NCI-H82 treated with DMSO at 0.1 percent for 48 hours (cell line): ENCODE measurements around the gene PLA2G4A.
A peak's percentile ranks its signal among the peaks of the same experiment; 100 is the strongest.

ENCODE experiments used
- DNase-seq: peaks from one replicate; lab custom pipeline; 2025; ENCODE audit not compliant: unreplicated experiment; lab: John Stamatoyannopoulos, UW

The PLA2G4A gene

DNA sequence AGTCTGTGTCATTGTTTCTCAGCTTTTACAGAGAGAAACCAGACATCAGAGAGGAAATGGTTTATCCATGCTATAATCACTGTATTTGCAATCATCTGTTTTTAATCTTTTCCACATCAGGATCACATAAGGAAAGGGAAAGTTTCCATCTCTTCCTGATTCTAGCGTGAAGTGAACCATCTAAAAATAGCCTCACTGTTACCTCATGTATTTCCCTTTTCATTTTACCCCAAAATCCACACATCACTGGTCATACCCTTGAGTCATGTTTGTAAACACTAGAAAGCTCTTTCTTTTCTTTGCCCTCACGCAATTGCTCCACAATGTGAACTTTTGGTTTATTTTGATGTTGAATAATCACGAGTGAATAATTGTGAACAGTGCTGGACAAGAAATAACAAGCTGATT lies 146.0 kb downstream of the PLA2G4A start:
- DNase-seq: no peak

DNA sequence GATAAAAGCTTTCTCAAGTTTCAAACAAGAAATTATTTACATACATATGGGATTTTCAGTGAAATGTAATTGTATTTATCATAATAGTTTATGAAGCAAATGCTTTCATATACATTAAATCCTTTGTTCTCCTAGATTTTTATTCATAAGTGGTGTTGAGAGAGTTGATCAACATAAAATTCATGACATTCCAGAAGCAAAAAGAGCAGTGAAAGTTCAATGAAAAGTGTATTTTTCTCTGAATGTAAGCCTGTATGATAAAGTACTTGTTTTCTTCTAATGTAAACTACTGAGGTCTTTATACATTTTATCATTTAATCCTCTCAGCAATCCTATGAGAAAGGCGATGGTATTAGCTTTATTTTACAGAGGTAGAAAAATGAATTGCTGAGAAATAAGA lies 146.5 kb downstream of the PLA2G4A start:
- no peak for DNase-seq

DNA sequence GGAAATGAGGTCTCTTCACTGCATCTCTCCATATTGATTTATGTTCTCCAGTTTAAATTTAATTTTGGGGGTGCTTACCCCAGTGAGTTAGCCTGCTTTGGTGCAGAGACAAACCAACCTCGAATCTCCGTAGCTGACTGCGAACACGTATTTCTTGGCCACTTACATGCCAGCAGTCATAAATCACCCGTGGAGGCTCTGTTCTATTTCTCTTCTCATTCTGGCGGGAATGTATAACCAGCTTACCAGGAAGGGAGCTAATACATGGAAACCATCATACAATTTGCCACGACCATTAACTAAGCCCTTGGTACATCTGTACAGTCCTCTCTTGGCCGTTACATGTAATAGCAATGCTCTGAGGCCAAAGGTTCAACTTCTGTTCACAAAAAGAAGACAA lies 148.0 kb downstream of the PLA2G4A start:
- no peak for DNase-seq

DNA sequence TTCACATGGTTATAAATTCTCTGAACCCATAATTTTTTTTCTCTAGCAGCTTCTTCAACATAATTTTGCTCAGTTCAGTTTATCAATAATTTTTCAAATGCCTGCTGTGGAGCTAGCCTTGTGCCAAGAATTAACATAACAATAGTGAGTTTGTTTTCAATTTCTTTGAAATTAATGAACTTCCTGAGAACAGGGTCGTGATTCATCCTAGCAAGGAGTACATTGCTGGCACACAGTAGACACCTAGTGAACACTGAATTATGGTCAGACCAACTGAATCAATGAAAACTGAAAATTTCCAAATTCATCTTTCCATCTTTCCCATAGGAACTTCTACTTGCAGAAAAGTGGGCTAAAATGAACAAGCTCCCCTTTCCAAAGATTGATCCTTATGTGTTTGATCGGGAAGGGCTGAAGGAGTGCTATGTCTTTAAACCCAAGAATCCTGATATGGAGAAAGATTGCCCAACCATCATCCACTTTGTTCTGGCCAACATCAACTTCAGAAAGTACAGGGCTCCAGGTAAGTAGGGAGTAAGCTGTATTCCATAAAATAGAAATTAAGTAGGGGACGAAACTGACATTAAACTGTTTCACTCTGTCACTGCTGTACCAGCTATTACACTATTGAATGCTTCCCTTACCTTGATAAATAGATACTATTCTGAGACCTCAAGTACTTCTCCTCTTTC lies 148.7 kb downstream of the PLA2G4A start:
- DNase-seq: no peak

DNA sequence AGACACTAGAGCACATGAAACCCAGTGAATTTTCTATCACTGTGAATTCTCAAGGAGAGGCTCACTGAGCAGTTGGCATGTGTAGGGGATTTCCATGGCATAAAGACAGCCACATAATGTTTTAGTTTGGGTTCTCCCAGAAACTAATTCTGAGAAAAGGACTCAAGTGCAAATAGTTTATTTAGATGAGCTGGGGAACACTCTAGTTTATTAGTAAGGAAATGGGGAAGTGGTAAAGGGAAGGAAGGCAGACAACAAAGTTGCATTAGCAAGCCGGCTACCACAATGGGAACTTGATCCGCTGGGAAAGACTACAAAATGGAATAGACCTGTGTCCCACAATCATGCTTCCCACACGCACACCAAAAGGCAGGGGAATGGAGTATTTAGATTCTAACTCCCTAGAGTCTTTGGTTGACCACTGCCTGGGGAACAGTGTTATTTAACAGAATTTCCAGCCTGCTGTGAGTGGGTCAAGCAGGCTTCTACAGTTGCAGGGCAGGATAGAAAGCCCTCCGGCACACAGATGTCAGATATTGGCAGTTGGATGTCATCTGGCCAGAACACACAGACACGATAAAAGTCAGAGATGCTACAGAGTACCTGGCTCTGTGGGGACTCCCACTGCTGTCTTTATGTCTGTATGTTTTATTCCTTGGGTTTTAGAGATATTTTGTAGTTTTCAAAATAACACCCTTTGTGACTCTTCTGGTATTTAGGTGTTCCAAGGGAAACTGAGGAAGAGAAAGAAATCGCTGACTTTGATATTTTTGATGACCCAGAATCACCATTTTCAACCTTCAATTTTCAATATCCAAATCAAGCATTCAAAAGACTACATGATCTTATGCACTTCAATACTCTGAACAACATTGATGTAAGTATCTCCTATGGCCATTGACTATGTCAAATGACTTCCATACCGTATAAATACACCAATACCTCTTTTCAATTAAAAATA lies 150.1 kb downstream of the PLA2G4A start:
- DNase-seq: no peak

DNA sequence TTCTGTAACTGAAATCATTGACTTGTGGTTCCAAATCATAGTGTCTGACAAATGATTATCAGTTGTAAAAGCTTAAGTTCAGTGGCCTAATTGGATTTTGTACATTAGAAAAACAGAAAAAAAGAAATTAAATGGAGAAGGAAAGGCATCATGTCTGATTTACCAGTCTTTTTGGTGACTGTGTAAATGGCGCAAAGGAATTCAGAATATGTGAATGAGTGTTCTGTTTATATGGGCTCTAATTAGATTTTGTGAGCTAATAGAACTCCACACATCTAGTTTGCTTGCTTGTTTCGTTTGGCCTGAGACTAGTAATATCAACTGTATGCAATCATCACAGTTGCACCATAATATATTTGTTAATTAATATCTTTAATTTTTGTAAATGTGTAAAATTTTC lies 151.7 kb downstream of the PLA2G4A start:
- DNase-seq: no peak

DNA sequence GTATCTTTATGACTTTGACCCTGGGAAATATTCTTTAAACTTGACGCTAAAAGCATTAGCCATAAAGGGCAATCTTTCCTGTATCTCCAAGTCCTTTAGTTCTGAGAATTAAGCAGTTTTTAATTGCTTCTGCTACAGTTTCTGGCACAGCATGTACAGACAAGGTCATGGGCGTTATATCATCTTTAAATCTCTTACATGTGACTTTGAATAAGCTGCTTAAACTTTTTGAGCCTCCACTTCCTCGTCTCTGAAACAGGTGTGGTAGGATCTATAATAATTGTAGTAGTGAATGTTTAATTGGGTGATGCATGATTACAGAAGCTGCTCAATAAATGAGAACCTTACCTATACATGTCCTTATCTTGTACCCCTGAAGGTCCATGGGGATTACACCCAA lies 153.4 kb downstream of the PLA2G4A start:
- no peak for DNase-seq

DNA sequence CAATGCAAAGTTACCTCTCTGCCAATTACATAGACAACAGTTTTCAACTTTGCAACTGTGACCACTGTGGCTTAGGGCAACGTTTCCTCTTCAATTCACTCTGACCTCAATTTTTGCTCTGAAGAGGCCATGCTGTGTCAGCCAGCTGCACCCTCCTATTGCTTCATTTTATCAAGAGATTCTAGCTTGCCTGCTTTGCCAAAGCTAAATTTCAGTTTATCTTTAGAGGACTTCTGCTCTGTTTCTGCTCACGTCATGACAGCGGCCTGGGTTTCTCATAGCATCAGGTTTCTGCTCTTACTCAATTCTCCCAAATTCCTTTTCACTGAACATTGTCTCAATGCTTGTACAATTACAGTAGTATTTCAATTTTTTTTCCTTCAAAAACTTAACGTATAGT lies 154.6 kb downstream of the PLA2G4A start:
- no peak for DNase-seq

DNA sequence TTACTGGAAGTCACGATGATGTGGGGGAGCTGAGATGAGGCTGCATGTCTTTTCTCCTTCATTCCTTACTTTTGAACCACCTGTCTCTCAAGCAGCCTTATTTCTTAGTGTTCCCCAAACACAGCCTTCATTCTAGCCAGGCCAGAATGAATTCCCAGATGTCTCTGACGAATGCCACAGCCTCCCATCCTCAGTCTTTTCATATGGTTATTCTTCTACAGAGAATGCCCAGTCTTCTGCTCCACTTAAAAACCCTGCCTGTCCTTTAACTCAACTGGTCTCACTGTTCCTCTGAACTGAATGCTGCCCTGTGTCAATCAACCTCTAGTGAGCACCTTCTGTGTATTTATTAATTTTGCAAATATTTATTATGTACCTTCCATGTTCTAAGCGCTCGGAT lies 156.2 kb downstream of the PLA2G4A start:
- no peak for DNase-seq

DNA sequence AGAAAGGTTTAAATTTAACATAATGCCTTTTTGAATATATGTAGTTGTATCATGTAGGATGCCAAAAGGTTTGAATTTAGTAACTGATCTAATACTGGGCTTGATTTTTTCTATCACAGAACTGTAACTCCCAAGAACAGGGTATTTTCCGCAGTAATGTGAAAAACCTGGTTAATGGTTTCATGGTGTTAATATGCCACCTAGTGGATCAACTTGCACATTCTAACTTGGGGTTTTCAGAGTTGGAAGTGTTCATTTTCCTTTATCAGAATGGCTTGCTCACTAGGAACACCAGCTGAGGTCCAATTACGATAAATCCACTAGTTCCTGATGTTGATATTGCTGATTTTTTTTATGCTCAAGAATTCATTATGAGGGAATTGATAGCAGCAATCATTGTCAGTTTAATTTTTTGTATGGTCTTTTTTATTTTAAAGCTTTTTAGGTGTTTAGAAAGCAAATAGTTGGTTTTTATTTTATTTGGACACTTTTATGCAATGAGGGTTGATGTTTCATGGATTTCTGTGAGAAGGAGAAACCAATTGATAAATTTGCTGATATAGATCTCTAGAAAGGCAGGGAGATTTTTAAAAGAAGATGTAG lies 157.2 kb downstream of the PLA2G4A start:
- DNase-seq: peak; percentile 60

DNA sequence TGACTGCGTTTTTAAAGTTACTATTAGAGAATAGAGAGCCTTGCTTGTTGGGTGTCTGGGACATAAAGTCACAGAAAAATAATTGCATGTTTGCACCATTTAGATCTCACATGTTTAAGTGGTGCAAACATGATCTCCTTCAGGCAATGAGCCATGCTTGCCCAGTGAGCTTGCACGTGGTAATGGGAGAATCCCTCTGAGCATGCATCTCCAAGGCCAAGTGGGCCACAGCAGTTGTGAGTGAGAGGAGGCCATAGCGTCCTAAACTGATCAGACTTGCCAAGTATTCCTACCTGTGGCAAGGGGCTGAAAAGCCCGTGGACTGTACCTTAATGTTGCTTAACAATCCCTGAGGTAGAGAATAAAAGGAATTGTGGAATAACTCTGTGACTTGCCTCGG lies 158.3 kb downstream of the PLA2G4A start:
- no peak for DNase-seq

DNA sequence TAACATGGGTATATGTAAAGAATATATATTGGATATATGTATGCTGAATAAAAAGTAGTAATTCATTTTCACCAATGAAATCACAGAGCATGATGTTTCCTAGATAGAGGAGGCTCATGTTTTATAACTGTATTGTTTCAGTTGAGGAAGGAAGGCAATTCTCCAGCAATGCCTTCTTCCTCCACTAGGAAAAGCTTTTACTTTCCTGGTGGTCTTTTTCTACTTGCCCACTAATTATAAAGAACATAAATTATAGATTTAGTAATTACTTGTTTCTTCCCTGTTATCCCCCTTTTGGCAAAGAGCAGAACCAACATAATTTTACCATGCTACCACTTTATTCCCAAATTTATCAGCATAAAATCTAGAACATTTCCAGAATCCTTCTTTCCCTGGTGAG lies 159.0 kb downstream of the PLA2G4A start:
- no peak for DNase-seq

DNA sequence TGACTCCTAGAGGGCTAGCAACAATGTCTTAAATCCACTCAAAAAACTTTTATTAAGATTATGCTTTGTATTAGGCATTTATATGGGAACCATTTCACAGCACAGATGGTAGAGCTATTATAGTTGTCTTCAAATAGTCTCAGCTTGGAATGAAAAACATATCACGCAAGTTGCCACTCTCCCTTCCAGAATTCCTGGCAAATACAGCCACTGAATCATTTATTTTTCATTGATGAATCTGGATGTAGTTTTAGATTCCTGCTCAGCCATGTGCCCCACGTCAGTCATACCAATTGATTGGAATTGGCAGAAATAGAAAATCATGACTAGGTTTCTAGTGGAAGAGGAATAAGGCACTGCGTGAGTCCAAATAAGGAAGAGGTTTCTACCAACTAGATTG lies 165.2 kb downstream of the PLA2G4A start:
- DNase-seq: no peak

DNA sequence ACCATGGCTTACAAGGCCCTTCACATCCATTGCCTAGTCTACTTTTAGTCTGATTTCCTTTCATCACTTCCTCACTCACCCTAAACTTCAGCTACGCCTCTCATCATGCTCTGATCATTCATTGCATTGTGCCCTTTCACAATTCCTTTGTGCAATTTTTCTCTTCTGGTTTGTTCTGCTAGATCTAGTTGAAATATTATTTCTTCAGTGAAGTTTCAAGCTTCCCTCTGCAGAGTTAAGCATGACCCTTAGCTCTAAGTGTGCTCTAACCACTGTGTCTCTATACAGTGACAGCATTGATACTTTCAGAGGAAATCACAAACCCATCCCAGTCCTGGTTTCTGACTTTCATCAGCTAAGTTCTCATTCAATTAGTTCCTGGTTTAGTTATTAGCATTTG lies 166.1 kb downstream of the PLA2G4A start:
- DNase-seq: no peak

DNA sequence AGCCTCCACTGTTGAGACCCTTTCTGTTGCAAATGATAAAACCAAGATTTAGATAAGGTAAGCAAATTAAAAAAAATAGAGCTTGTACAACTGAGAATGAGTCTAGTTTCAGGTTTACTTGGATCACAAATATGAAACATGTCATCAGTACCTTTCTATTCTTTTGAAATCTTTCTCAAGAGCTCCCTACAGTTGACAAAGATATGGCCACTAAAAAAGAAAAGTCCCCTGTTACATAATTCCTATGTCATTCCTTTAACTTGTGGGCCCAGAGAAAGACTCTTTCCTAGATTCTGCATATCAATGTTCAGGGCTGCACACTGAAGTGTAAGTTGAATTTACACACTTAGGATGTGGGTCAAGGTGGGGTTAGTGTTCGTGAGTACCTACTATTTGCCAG lies 168.1 kb downstream of the PLA2G4A start:
- no peak for DNase-seq

DNA sequence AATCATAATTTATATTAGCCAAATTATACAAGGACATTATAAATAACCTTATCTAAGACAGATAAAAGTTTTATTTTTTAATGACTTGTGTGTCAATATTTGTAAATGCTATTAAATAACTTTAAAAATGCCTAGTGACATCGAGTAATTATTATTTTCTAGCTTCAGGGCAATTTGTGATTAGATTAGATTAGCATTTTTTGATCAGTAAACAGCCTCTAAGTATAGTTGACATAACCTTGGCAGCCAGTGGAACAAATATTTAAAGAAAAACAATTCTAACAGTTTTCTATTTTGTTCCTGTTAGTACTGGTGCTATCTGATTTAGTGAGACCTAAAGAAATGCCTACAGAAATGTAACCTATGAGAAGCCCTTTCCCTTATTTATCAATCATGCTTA lies 169.1 kb downstream of the PLA2G4A start:
- no peak for DNase-seq

DNA sequence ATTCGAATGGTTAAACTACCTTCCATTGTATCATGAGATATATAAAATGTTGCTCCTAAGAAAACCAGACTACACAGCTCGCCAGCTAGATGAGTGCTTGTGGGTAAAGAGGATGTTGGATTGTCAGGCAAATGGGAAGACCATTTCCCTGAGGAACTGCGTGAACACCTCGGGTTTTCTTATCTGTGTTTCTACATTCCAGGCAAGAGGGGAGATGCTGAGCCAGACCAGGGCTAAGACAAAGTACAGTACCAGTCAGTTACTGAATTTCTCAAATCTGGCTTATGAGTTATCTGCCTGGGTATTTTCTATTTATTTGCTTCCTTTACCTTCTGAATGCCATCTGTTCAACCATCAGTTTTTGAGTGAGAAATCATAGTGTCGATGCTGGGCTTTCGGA lies 170.8 kb downstream of the PLA2G4A start:
- no peak for DNase-seq

DNA sequence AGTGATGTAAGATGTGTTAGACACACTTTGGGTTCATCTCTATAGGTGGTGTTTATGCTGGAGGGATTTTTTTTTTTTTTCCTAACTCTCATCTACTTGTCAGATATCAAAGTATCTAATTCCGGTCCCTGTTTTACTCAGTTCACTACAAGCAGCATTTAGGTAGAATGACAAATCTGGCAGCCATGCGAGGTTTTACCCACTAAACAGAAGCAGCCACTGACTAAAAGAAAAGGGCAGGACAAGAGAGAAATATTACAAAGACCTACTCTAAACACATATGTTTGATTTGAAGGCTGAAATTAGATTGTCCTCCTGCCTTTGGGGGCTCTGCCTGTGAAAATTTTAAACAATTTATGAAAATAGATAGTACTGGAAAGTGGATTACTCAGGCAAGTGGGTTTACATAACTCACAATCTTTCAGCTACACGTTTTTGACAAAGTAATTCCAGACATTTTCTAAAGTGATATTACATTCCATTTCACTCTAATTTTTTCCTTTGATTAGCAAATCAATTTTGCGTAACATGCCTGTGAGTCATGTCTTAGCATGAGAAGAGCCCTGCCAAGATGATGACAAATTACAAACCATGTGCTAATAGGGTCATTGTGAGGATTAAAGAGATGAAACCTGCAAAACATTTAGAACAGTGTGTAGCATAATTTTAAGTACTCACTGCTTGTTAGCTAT lies 172.6 kb downstream of the PLA2G4A start:
- DNase-seq: peak; percentile 11

DNA sequence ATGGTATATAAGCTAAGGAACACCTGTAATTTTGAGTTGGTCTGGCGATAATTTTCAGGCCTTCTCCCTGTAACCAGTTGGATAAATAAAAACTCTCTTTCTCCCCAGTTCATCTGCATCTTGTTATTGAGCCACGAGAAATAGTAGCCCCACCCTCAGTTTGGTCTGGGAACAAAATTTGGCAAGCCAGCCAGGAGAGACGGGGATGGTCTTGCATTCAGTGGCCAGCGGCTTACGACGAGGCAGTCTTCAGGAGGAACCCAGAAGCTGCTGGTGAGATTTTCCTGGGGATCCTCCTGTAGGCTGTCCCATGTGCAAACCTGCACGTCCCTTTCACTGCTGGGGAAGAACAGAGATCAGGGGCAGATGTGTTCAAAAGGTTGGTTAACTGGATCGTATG lies 174.6 kb downstream of the PLA2G4A start:
- DNase-seq: no peak

DNA sequence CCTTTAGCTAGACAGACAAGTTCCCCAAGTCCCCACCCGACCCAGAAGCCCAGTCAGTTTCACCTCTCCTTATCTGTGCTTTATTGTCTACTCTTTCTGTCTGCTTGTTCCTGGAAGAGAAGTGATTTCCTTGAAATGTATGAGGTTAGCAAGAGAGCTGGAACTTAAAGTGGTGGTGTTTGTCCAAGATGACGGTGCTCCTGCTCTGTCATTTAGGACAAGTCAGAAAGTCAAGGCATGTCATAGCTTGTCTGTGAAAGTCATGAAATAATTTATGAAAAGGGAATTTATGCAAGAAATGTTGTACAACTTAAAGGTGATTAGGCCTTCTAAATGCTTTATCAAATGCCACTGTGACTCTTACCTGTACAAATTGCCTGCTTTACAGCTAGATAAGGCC lies 178.1 kb downstream of the PLA2G4A start:
- no peak for DNase-seq

DNA sequence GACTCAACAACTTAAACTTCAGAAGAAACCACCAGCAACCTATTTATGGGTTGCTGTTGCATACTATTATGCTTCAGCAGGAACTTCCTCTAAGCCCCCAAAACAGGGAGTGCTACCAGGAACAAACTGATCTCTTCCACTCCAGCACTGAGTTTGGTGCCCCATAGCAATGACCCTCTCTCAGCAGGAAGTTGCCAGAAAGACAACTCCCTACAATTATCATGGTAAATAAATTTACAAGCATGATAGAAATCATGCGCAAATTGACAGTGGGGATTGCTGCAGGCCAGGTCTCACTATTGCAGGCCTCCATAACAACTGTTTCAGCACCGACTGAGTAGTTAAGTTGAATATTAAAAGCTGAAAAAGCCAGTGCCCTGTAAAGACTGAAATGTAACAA lies 180.6 kb downstream of the PLA2G4A start:
- DNase-seq: no peak
